GM18519 (cell line): ENCODE measurements around the gene E2F6.

Source experiments
- ATAC-seq: cut with Tn5 transposase; IDR thresholded peaks from one replicate; pipeline ENCODE4 v1.9.1; 2021; ENCODE audit warnings: mild to moderate bottlenecking, moderate library complexity; ENCODE audit not compliant: unreplicated experiment, low FRiP score

Gene E2F6

GRCh38 chr2:11494310-11494709 lies 28.3 kb upstream of the E2F6 start:
- no peak for ATAC-seq

GRCh38 chr2:11493282-11493681 lies 27.3 kb upstream of the E2F6 start:
- no peak for ATAC-seq

GRCh38 chr2:11492720-11493119 lies 26.8 kb upstream of the E2F6 start:
- ATAC-seq: no peak

GRCh38 chr2:11492244-11492643 lies 26.3 kb upstream of the E2F6 start:
- ATAC-seq: no peak

- no peak for ATAC-seq
Observed at GRCh38 chr2:11491348-11491933, 25.5 kb upstream of the E2F6 start.

- ATAC-seq: no peak
Observed at GRCh38 chr2:11490194-11490593, 24.2 kb upstream of the E2F6 start.

- ATAC-seq: no peak
Observed at GRCh38 chr2:11488809-11489208, 22.8 kb upstream of the E2F6 start.

- no peak for ATAC-seq
Observed at GRCh38 chr2:11483806-11484617, 18.1 kb upstream of the E2F6 start.

GRCh38 chr2:11482473-11483035 lies 16.6 kb upstream of the E2F6 start:
- no peak for ATAC-seq

GRCh38 chr2:11481789-11482472 lies 16.0 kb upstream of the E2F6 start:
- no peak for ATAC-seq

- no peak for ATAC-seq
Observed at GRCh38 chr2:11481426-11481788, 15.4 kb upstream of the E2F6 start.

- ATAC-seq: no peak
Observed at GRCh38 chr2:11480859-11481258, 14.9 kb upstream of the E2F6 start.

- ATAC-seq: no peak
Observed at GRCh38 chr2:11480406-11480805, 14.4 kb upstream of the E2F6 start.

GRCh38 chr2:11478899-11479605 lies 13.1 kb upstream of the E2F6 start:
- no peak for ATAC-seq

- ATAC-seq: no peak
Observed at GRCh38 chr2:11477994-11478393, 12.0 kb upstream of the E2F6 start.

- no peak for ATAC-seq
Observed at GRCh38 chr2:11473659-11474433, 7.9 kb upstream of the E2F6 start.

GRCh38 chr2:11467749-11468148 lies 1.8 kb upstream of the E2F6 start:
- ATAC-seq: no peak

GRCh38 chr2:11467129-11467649 lies 1.2 kb upstream of the E2F6 start:
- ATAC-seq: no peak

- ATAC-seq: no peak
Observed at GRCh38 chr2:11466307-11467128, 557 bp upstream of the E2F6 start.
